Heart left ventricle (tissue), 13 donors: Measurements from ENCODE around the gene GRIP2.

ENCODE experiments used
- CTCF ChIP-seq, 12 donors: fragments of 200-600 bp; sonication (generic) in 4 of 12; IDR thresholded peaks; one replicate each; pipeline versions ENCODE4 v1.5.0 to v1.8.0; 2018 to 2022; ENCODE audit warnings: antibody characterized with exemption in 12 of 12, mild to moderate bottlenecking in 5 of 12
- POLR2A ChIP-seq, 2 donors: fragments of 450-650 bp; IDR thresholded peaks; one replicate each; pipeline ENCODE4 v1.6.1; 2017; ENCODE audit warnings: antibody characterized with exemption in 2 of 2, mild to moderate bottlenecking in 2 of 2, moderate library complexity in 2 of 2
- donor health status: ischemic (EF 13 %, LVEDD 7.1; RV severe dilation, severe dysfunction).
- donor health status: DM: no; HTN: yes; CAD: no.
- donor health status: DM: no; HTN: no; CAD: no.
- donor health status: ischemic (EF 25% LVEDD 6.9; RV normal size, moderate dysfunction).
- donor health status: ischemic (EF 25% LVEDD 5.7; RV mildly dilated, moderate dysfunction).
- donor health status: ischemic (EF 35%, LVEDD 5.7; RV mildly dilated, moderate dysfunction).
- donor health status: nonischemic (EF 11% LVEDD 7.7; RV severe dilation, severe dysfunction).
- donor health status: DM: yes; HTN: yes; CAD: no.
- donor health status: PGD.
- donor health status: ischemic (EF 29% LVEDD 5.4; RV normal size, mild dysfunction).
- donor health status: nonischemic (EF 23%, LVEDD 6.1; RV moderate dilation, normal function).

DNA sequence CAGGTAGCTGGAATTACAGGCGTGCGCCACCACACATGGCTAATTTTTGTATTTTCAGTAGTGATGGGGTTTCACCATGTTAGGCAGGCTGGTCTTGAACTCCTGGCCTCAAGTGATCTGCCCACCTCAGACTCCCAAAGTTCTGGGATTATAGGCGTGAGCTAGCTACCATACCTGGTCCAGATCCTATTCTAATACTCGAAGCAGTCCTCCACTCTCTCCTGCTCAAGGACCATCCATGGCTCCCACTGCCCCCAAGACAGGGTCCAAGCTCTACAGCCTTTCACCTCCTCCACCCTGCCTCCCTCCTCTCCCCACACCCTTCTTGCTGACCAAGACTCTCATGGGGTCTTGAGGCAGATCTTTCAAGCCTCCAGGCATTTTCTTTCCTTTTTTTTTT lies 12.6 kb upstream of the GRIP2 start:
- TF ChIP-seq CTCF (IDR thresholded peaks at IDR 0.05) (no peak), POLR2A (IDR thresholded peaks at IDR 0.05) (no peak)
